Stimulated activated CD4-positive, alpha-beta T cell treated with anti-CD3 and anti-CD28 coated beads, Interleukin-4, amount 100 ng/mL, for 1 hour (primary cell): ENCODE data around the gene P2RX1.
"Not testable (repeated sequence)": the region's sequence is repeated elsewhere in the genome, so short reads cannot be mapped to it uniquely, and the experiment has no call there.

Experiments
- DNase-seq: peaks from one replicate; pipeline ENCODE4 v3.0.0-alpha.2; 2020

The P2RX1 gene

GRCh38 chr17:3951003-3951402 lies 34.7 kb upstream of the P2RX1 start:
- no peak for DNase-seq

- DNase-seq: no peak
These were observed 34.3 kb upstream of the P2RX1 start for GRCh38 chr17:3950584-3950983.

DNA sequence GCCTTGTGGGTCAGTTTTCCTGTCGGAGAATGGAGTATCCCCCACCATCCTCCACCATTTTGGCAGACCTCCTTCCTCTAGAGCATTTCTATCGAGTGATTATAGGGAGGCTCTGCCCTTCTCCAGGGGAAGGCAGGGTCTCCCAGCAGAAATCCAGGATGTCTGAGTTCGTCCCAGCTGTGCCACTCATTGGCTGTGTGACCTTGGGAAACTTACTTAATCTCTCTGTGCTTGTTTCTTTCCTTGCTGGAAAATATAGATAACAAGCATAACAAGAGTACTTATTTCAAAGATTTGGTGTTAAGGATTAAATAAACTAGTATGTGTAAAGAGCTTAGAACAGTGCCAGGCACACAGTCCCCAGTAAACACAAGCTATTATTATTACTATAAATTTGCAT lies 33.2 kb upstream of the P2RX1 start:
- no peak for DNase-seq

- DNase-seq: not testable (repeated sequence)
These were observed 32.3 kb upstream of the P2RX1 start for GRCh38 chr17:3948551-3948950.

GRCh38 chr17:3947318-3947810 lies 31.1 kb upstream of the P2RX1 start:
- no peak for DNase-seq

GRCh38 chr17:3946711-3947235 lies 30.5 kb upstream of the P2RX1 start:
- no peak for DNase-seq

DNA sequence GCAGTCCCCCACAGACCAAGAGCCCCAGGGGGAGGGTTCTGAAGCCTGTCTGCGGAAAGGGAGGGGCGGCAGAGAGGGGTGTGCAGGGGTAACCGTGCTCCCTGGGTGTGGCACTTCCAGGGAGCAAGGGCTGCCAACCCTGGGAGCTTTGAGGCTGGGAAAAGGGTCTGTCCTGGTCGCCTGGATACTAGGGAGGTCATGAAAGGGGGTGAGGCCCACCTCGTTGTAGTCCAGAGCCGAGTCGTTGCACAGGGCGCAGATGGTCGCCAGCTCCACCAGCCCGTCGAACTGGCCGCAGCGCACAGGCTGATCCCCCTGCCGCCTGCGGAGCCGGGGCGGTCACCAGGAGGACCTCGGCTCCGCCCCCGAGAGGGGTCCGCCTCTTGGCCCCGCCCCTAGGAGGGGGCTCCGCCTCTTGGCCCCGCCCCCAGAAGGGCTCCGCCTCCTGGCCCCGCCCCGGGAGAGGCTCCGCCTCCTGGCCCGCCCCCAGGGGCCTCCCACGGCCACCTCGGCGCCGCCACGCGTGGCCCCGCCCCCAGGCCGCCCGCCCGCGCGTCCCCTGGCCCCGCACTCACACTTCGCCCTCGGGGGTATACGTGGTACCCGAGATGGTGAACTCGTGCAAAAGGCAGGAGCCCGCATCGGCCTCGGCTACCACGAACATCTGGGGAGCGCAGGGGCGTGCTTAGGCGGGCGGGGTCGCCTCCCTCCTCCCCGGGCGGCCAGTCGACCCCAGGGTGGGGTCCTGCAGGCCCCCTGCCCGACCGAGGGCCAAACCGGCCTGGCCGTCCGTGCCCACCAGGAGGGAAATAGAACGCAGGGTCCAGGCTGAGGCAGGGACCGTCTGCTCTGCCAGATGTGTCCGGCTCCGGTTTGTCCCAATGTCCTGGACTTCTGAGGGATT lies 28.5 kb upstream of the P2RX1 start:
- DNase-seq: peak; percentile 42

DNA sequence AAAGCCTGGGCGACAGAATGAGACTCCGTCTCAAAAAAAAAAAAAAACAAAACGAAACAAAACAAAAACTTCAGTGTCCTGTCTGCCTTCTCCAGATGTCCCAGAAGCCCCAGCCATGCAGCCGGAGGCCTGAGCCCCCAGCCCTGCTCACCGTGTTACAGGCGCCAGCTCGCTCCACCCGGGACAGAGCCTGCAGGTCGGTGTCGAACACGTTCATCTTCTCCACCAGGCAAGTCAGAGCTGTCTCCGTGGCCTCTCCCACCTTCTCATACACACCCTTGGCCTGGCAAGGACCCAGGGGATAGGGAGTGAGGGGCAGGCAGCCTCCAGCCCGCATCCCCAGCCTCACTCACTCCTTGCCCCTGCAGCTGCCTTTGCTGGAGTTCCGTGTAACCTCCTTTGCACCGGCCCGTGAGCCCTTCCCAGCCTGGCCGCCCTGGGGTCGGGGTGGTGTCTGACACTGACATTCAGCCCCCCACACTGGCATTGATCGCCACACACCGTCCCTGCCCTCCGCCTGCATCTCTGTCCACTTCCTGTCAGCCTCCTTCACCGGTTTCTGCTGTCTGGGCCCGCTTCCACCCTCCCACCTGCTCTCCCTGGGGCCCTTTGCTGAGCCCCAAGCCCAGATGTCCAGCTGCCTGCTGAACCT lies 27.1 kb upstream of the P2RX1 start:
- DNase-seq: no peak

DNA sequence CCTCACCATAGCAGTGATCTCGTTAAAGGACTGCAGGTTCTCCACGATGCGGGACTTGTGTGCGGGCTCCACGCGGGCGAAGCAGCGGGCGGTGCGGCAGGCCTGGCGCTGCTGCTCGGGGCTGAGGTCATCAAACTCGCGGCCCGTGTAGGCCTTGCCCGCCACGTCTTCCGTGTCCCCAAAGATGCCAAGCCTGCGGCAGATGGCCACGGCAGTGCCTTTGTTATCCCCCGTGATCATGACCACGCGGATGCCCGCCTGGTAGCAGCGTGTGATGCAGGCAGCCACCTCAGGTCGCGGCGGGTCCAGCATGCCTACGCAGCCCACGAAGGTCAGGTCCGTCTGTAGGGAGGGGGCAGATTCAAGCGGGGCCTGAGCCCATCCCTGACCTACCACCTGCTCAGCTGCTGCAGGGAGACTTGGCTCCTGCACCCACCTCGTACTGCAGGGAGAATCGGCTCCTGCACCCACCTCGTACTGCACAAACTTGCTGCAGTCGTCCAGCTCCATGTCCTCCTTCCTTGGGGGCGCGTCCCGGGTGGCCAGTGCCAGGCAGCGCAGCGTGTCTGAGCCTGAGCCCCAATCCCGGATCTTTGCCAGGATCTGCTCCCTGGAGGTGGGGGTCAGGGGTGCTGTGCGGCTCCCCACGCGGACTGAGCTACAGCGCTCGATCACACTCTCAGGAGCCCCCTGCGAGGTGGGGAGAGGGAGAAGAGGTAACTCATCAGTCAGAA lies 24.9 kb upstream of the P2RX1 start:
- DNase-seq: no peak

DNA sequence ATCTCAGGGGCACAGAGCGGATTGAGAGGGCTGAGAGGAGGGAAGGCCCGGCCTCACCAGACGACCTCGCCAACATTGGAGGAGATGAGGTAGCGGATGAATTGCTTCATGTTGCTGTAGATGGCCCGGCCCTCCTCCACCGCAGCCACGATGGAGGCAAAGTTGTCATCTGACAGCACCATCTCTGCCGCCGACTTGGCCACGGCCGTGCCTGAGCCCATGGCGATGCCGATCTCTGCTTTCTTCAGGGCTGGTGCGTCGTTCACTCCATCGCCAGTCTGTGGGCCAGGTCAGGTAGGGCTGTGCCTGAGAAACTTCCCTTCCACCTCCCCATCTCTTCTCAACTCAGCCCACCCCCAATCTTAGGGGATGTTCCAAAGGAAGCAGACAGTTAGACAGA lies 21.1 kb upstream of the P2RX1 start:
- no peak for DNase-seq

DNA sequence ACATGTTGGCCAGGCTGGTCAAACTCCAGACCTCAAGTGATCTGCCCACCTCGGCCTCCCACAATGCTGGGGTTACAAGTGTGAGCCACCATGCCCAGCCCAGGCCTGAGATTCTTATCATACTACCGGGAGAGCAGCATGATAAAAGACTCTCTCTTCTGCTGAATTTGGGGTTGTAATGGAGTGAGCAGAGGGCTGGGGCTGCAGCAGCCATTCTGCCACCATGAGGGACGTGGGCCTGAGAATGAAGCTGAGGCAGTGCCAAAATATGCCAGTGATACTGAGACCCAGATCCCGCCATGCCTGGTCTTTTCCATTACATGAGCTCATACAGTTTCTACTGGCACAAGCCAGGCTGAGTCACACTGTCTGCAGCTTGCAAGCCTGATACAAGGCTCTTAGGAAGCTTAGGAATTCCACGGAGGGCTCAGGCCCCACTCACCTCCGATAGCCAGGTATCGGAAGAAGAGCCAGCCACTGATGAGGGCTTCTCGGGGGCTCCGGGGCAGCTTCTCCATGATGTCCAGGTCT lies 19.6 kb upstream of the P2RX1 start:
- DNase-seq: no peak

- DNase-seq: peak; percentile 18
These were observed 18.9 kb upstream of the P2RX1 start for GRCh38 chr17:3935140-3935542.

GRCh38 chr17:3929764-3930163 lies 13.5 kb upstream of the P2RX1 start:
- DNase-seq: no peak

- DNase-seq: no peak
These were observed 12.9 kb upstream of the P2RX1 start for GRCh38 chr17:3929181-3929580.

GRCh38 chr17:3928406-3928805 lies 12.1 kb upstream of the P2RX1 start:
- no peak for DNase-seq

DNA sequence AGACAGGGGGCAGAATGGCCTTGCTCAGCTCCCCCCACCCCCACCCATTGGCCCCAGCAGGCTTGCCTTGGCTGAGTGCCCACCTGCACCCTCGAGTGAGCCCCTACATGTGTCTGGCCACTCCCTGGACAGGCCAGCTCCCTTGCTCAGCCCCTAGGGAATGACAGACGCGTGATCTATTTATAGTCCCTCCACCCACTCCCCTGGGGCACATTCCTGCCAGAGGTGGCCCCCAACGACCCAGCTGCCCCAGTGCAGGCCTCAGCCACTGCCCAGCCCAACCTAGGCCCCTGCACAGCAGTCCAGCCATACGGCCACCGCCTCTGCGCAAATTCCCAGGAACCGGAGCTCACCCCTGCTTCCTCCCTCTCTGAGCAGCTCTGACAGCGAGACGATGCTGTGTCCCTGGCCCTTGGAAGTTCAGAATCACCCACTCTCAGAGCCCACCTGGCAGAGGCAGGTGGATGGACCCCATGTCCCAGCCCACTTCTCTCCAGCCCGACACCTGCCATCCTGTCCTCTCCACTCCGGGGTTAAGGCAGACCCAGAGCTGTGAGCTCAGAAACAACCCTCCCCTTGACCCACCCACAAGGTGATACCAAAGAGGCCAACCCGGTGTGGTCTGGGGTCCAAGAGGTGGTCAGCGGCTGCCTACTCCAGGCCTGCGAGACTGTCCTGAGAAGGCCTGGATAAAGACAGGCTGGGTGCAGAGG lies 11.5 kb upstream of the P2RX1 start:
- no peak for DNase-seq

DNA sequence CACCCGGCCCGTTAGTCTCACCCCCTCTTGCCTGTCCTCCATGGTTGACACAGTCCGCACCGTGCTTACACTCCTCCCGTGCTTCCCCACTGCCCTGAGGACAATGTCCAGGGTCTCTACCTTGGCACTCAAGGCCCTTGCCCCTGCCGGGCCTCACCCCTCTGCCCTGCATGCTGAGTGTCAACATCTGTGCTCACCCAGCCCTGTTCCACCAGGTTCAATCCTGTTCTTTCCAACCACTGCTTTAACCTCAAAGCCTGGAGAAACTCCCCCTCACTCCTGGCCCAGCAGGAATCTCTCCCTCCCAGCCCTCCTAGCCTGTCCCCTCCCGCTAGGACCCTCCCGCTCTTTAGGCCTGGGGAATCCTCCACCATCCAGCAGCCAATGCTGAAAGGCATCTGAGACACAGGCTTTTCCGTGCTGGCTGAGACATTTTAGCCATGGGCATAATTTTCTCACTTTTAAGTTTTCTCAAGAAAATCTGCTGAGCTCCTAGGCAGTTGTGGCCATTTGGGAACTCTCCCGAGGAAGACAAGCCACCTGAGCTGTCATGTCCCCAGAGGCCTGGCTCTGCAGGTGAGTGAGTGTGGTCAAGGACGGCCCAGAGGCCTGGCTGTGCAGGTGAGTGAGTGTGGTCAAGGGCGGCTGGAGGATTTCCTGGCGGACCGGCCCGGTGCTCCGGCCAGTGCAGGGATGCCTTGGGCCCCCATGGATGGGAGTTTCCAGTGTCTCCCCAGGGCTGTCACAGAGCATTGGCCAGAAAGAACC lies 10.8 kb upstream of the P2RX1 start:
- DNase-seq: no peak

GRCh38 chr17:3925684-3926485 lies 9.6 kb upstream of the P2RX1 start:
- DNase-seq: no peak

DNA sequence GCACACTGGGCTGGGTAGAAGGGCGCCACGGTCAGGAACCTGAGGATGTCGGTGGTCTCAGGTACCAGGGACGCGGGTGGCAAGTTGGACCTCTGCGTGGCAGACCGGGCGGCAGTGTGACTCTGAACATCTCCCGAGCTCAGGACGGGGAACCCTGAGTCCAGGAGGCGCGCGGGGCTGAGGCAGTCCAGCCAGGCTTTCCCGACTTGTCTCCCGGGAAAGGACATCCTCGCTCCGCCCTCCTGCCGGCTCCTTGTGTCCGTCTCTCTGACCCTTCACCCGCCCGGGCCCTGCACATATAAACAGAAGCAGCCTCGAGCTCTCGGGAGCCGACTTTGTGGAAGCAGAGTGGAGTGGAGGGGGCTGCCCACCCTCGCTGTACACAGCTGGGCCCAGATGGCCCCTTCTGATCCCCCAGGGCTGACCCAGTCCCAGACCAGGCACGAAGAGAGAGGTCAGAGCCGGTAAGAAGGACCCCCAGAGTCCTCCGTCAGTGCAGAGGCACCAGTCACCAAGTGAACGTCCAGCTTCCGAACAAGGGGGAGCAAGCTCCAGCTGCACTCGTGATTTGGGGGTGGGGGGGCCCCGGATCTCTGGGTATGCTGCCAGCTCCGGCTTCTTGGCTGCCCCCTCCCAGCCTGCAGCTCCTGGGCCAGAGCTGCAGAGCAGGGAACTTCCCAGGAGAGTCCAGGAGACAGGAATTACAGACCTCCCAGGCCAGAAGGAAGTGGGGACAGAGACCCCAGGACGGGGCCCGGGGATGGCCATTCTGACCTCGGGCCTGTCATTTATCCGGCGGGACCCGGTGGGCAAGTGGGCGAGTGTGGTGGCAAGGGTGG lies 8.5 kb upstream of the P2RX1 start:
- DNase-seq: no peak
